ENCODE results near the gene KIF1A. TPM values are rescaled to one million over a fixed set of nuclear protein-coding genes. Genes with fewer than 3 reads are reported as not detected.
"Not testable (repeated sequence)": the region's sequence is repeated elsewhere in the genome, so short reads cannot be mapped to it uniquely, and the experiment has no call there.

KIF1A gene
- total RNA-seq, 2 donors from 2014 or later = 18.9 to 55.8 TPM

- no peak for DNase-seq (ENCODE audit: low spot score)
- 86% methylated on average over 9 of the region's 9 CpGs for WGBS
- H3K27me3 ChIP-seq (replicated peaks; ENCODE audit: insufficient read depth) = no peaks in the 10 kb centered on the region
- no peaks in the 10 kb centered on the region for H3K4me1 ChIP-seq (replicated peaks)
- no peaks in the 10 kb centered on the region for H3K36me3 ChIP-seq
- H3K9me3 ChIP-seq = no peaks in the 10 kb centered on the region
- intact Hi-C loops (cut with DNase I) = loop anchor here (10.0 kb wide), 1 partner anchor 188 kb away; no protein-coding TSS in a partner anchor
- no peak overlapping the region for H3K27ac ChIP-seq
- TF ChIP-seq POLR2AphosphoS5 (IDR thresholded peaks at IDR 0.05) (no peak), CTCF (IDR thresholded peaks at IDR 0.05) (no peak), POLR2A (IDR thresholded peaks at IDR 0.05) (no peak)
- H3K4me3 ChIP-seq = no peak overlapping the region
Measured at GRCh38 chr2:240702640-240703011, 117.4 kb downstream of the KIF1A start.

DNA sequence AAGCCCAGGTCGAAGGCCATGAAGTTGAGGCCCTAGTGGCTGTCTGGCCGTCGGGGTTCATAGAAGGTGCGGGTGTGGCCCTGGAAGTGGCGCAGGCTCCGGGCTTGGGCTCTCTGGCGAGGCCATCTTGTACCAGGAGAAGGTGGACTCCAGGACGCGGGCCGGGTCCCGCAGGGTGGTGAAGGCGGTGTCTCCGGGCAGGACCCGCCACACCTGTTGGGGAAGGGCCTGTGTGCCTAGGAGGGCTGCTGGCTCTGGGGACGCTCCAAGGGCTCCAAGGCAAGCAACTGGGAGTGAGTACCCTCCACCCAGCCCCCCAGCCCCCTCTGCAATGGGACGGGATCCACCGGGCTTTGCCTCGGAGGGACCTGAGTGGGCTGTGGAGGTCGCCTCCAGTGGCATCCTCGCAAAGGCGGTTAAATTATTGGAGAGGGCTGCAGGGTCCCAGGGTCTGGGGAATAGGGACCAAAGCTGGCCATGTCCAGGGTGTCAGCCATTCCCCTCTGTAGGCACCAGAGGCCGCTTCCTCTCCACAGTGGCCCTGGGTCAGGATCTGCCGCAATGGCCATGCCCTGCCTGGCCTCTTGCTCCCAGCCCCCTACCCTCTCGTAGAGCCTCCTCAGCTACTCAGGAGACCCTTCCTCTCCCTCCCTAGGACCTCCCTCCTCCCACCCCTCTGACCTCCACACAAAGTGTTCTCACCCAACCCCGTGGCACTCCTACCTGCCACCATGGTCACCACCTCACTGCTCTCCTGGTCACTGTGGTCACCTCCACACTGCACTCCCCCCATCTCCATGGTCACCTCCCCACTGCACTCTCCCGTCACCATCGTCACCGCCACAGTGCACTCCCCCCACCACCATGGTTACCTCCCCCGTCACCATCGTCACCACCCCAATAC is 118.0 kb downstream of the KIF1A start:
- DNase-seq (ENCODE audit: low spot score) = no peak
- H3K36me3 ChIP-seq = no peaks in the 10 kb centered on the region
- H3K4me3 ChIP-seq = no peak overlapping the region
- H3K4me1 ChIP-seq (replicated peaks) = no peaks in the 10 kb centered on the region
- TF ChIP-seq POLR2A (IDR thresholded peaks at IDR 0.05) = no peak
- 92% methylated on average over 23 of the region's 30 CpGs for WGBS
- H3K9me3 ChIP-seq = no peaks in the 10 kb centered on the region
- intact Hi-C loops (cut with DNase I) = loop anchor here (10.0 kb wide), 1 partner anchor 187 kb away; no protein-coding TSS in a partner anchor
- no peaks in the 10 kb centered on the region for H3K27me3 ChIP-seq (replicated peaks; ENCODE audit: insufficient read depth)
- no peak overlapping the region for H3K27ac ChIP-seq

- DNase-seq (ENCODE audit: low spot score) = no peak
- no peak for TF ChIP-seq POLR2AphosphoS5 (IDR thresholded peaks at IDR 0.05)
- TF ChIP-seq CTCF (IDR thresholded peaks at IDR 0.05) = no peak
- no peak for TF ChIP-seq POLR2A (IDR thresholded peaks at IDR 0.05)
- no peaks in the 10 kb centered on the region for H3K27me3 ChIP-seq (replicated peaks; ENCODE audit: insufficient read depth)
Measured at GRCh38 chr2:240701091-240701735, 118.8 kb downstream of the KIF1A start.

DNA sequence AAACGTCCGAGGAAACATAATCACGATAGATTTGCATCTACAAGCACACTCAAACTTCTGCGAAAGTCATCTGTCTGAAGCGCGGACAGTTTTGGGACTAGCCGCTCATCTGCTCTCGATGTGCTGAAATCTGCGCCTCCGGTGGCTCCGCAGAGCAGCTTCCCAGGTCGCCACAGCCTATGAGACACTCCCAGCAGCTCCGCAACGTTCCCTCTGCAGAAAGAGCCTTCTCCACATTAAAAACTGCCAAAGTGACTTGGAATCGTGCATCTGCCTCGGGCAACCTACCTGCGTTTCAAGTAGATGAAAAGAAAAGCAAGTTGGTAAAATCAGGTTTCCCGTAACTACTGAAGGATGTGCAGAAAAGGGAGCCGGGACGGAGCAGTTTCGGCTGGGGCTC is 119.4 kb downstream of the KIF1A start:
- intact Hi-C loops (cut with DNase I) = loop anchor here (10.0 kb wide), 1 partner anchor 186 kb away; no protein-coding TSS in a partner anchor
- WGBS = 74% methylated on average over 16 of the region's 21 CpGs
- not testable (repeated sequence) for H3K27me3 ChIP-seq (replicated peaks; ENCODE audit: insufficient read depth)

More at GRCh38 chr2:240701091-240701735, 118.8 kb downstream of the KIF1A start:
- H3K36me3 ChIP-seq = no peaks in the 10 kb centered on the region
- WGBS = 94% methylated on average over 64 of the region's 67 CpGs
- no peak overlapping the region for H3K4me3 ChIP-seq
- no peak overlapping the region for H3K27ac ChIP-seq
- intact Hi-C loops (cut with DNase I) = loop anchor here (10.0 kb wide), 1 partner anchor 186 kb away; no protein-coding TSS in a partner anchor
- no peaks in the 10 kb centered on the region for H3K4me1 ChIP-seq (replicated peaks)
- H3K9me3 ChIP-seq = no peaks in the 10 kb centered on the region

GRCh38 chr2:240699835-240700234 is 120.2 kb downstream of the KIF1A start:
- not testable (repeated sequence) for H3K36me3 ChIP-seq; H3K4me3 ChIP-seq; H3K27me3 ChIP-seq (replicated peaks; ENCODE audit: insufficient read depth); DNase-seq (ENCODE audit: low spot score); H3K4me1 ChIP-seq (replicated peaks); H3K9me3 ChIP-seq; H3K27ac ChIP-seq
- WGBS = 41% methylated on average over 8 of the region's 8 CpGs
- intact Hi-C loops (cut with DNase I) = loop anchor here (10.0 kb wide), 1 partner anchor 185 kb away; no protein-coding TSS in a partner anchor

More for the DNA sequence above, 119.4 kb downstream of the KIF1A start:
- H3K4me3 ChIP-seq; H3K36me3 ChIP-seq; H3K4me1 ChIP-seq (replicated peaks); H3K27ac ChIP-seq; H3K9me3 ChIP-seq; DNase-seq (ENCODE audit: low spot score): not testable (repeated sequence)

DNA sequence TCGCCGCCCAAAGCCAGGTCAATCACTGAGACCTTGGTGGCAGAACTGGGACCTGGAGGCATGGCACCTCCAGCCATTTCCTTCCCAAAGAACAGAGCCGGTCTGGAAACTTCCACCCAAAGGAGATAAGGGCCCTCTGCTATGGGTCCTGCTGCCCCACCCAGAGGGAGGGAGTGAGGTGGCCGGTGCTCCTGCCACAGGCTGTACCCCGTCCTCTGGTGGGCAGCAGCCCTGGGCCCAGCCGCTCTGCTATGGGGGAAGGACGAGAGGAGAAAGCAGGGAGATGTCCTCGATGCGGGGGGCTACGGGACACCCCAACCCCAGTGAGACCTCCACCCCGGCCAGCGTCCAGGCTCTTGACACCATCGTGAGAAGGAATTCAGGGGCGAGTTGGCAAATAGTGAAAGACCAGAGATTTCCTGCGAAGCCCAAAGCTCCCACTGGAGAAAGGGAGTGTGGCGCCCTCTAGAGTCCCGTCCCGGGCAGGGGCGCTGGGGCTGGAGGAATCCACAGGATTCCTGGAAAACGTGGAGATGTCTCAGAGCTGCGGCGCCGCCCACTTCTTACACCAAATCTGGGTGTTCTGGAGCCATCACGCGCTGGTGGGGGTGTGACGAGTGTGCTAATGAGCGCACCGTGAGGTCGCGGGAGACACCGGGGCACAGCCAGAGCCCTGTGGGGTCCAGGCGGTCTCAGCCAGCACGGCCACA is 121.0 kb downstream of the KIF1A start:
- H3K36me3 ChIP-seq; H3K4me1 ChIP-seq (replicated peaks); H3K27ac ChIP-seq; H3K9me3 ChIP-seq; DNase-seq (ENCODE audit: low spot score); H3K4me3 ChIP-seq; intact Hi-C loops (cut with DNase I); H3K27me3 ChIP-seq (replicated peaks; ENCODE audit: insufficient read depth): not testable (repeated sequence)
- WGBS = 72% methylated on average over 5 of the region's 33 CpGs

DNA sequence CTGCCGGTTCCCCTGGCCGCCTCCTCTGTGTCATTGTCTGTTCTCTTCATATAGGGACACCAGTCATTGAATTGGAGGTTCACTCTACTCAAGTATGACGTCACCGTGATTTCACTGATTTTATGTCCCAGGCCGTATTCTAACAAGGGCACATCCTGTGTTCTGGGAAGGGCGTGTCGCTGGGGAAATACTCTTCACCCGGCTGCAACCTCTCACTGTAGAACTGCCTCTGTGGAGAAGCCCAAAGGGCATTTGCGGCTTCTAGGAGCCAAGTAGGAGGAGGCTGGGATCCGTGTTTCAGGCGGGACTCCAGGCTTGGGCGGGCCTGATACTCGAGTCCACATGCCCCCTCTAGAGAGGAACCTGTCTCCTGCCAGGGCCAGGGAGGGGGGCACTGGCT is 123.5 kb downstream of the KIF1A start:
- H3K4me3 ChIP-seq; H3K27me3 ChIP-seq (replicated peaks; ENCODE audit: insufficient read depth); DNase-seq (ENCODE audit: low spot score); intact Hi-C loops (cut with DNase I); H3K9me3 ChIP-seq; H3K27ac ChIP-seq; H3K4me1 ChIP-seq (replicated peaks); H3K36me3 ChIP-seq: not testable (repeated sequence)
- 80% methylated on average over 4 of the region's 13 CpGs for WGBS

DNA sequence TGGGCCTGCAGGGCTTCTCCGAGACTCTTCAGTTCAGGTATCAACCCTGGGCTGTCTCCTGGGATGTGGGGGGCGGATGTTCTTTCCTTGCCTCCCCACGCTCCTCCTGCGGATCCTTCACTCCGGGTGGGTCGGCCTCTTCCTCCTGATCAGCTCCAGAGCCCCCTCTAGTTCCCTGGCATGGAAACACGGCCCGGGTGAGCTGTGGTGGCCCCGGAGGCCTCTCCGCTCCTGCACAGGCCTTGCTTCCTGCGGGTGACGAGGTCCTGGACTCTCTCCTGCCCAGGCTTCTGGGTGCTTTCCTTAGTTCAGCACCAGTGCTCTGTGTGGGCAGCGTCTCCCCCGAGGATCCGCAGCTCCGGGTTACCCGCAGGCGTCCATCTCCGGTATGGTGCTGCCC is 124.4 kb downstream of the KIF1A start:
- no CpG with 5 or more reads among the region's 19 CpGs for WGBS
- H3K27ac ChIP-seq; intact Hi-C loops (cut with DNase I); H3K27me3 ChIP-seq (replicated peaks; ENCODE audit: insufficient read depth); DNase-seq (ENCODE audit: low spot score); H3K4me3 ChIP-seq; H3K9me3 ChIP-seq; H3K36me3 ChIP-seq; H3K4me1 ChIP-seq (replicated peaks): not testable (repeated sequence)

GRCh38 chr2:240694304-240694703 is 125.7 kb downstream of the KIF1A start:
- H3K9me3 ChIP-seq; H3K27me3 ChIP-seq (replicated peaks; ENCODE audit: insufficient read depth); intact Hi-C loops (cut with DNase I); H3K27ac ChIP-seq; H3K4me1 ChIP-seq (replicated peaks); H3K36me3 ChIP-seq; H3K4me3 ChIP-seq; DNase-seq (ENCODE audit: low spot score): not testable (repeated sequence)
- WGBS = no CpG with 5 or more reads among the region's 12 CpGs
